CD4-positive, CD25-positive, alpha-beta regulatory T cell (primary cell): Measurements from ENCODE around the gene RPRD1B. TPM values are rescaled to one million over a fixed set of nuclear protein-coding genes. Genes with fewer than 3 reads are reported as not detected.

Experiments
- ATAC-seq, 2 donors: fragments of 150-1000 bp; cut with Tn5 transposase; one replicate each; pipeline ENCODE4 v1.10.0; 2021; ENCODE audit warnings: low read depth in 2 of 2, moderate number of reproducible peaks in 2 of 2, moderate library complexity in 1 of 2
- DNase-seq, 3 donors: peaks; one replicate each; pipeline versions ENCODE4 v3.0.0 to v3.0.0-alpha.2; 2012 to 2022; ENCODE audit warnings: mixed read lengths in 1 of 3
- H3K27ac ChIP-seq: one replicate; pipeline ENCODE4 v1.7.0; 2013; ENCODE audit warnings: mild to moderate bottlenecking, low read length; ENCODE audit not compliant: insufficient read depth, poor library complexity, severe bottlenecking
- H3K27me3 ChIP-seq: one replicate; pipeline ENCODE4 v1.7.0; 2013; ENCODE audit warnings: low read length; ENCODE audit not compliant: control insufficient read depth, insufficient read depth
- H3K36me3 ChIP-seq: one replicate; pipeline ENCODE4 v1.7.0; 2013; ENCODE audit warnings: mild to moderate bottlenecking, low read length, moderate library complexity; ENCODE audit not compliant: control insufficient read depth, insufficient read depth
- H3K4me1 ChIP-seq: 2 replicates; pipeline ENCODE4 v1.7.0; 2013; ENCODE audit warnings: mild to moderate bottlenecking, low read length; ENCODE audit not compliant: insufficient read depth, control insufficient read depth, poor library complexity, severe bottlenecking
- H3K4me3 ChIP-seq: one replicate; pipeline ENCODE4 v1.7.0; 2013; ENCODE audit warnings: low read depth, mild to moderate bottlenecking, low read length, moderate library complexity
- H3K9me3 ChIP-seq, 2 experiments: 1 replicate in 1 of 2; 2 replicates in 1 of 2; pipeline ENCODE4 v1.7.0; 2013; ENCODE audit warnings: low read length in 2 of 2, mild to moderate bottlenecking in 1 of 2, moderate library complexity in 1 of 2; ENCODE audit not compliant: control insufficient read depth in 2 of 2
- H3K27ac Mint-ChIP-seq, 3 donors: one replicate each; pipeline ENCODE4 v1.8.0; 2020 to 2022; ENCODE audit warnings: mild to moderate bottlenecking in 3 of 3, mixed read lengths in 3 of 3, moderate library complexity in 2 of 3
- H3K27me3 Mint-ChIP-seq: one replicate; pipeline ENCODE4 v1.8.0; 2022; ENCODE audit warnings: mild to moderate bottlenecking, mixed read lengths
- H3K36me3 Mint-ChIP-seq: one replicate; pipeline ENCODE4 v1.8.0; 2020; ENCODE audit warnings: mixed read lengths
- H3K4me1 Mint-ChIP-seq, 4 donors: one replicate each; pipeline ENCODE4 v1.8.0; 2020 to 2022; ENCODE audit warnings: mixed read lengths in 4 of 4, mild to moderate bottlenecking in 1 of 4
- H3K4me3 Mint-ChIP-seq, 4 donors: one replicate each; pipeline ENCODE4 v1.8.0; 2020 to 2022; ENCODE audit warnings: mild to moderate bottlenecking in 4 of 4, mixed read lengths in 4 of 4, moderate library complexity in 3 of 4
- H3K9me3 Mint-ChIP-seq, 7 donors: one replicate each; pipeline ENCODE4 v1.8.0; 2020 to 2022; ENCODE audit warnings: mixed read lengths in 7 of 7, mild to moderate bottlenecking in 3 of 7, moderate library complexity in 2 of 7
- polyA plus RNA-seq, 4 donors: library from polyadenylated mRNA; unstranded; fragments of 300-500 nt; fragmentation: Illumina TruSeq; gene quantifications; one replicate each; pipeline ENCODE4 v1.2.3, GENCODE V29; 2021
- total RNA-seq: library from RNA; stranded (reverse); gene quantifications from one replicate; pipeline ENCODE4 v1.2.3, GENCODE V29; 2022

The RPRD1B gene
- total and polyA plus RNA-seq, 5 donors from 2014 or later = 3.8 to 54.0 (median 4.4) TPM

DNA sequence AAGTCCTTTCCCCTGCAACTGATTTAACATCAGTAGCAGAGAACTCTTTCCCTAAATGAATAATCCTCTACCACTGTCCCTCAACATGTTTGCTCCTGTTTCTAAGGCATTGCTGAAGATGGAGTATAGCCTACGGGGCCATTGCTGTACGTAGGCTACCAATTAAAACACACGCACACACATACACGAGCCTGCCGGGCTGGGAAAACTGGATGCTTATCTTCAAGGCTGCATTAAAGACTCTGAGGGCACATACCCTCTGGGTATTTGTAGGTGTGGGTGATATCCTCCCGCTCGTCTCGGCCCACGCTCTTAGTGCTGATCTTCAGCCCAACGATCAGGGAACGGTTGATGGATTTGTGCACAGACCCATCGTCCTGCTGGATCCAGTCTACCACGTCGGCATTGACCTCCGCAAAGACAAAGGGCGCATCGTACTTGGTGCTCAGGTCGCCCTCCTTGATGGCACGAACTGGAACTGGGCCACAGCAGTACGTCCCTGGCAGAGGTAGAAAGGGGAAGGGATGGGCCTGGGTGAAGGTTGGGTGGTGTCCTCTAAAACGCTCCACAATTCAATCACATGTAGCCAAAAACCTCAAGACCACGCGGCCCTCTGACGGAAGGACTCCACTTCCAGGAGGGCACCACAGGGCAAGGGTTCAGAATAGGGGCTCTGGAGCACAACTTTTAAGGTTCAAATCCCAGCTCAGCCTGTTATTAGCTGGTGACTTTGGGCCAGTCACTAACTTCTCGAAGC, 105.8 kb downstream of the RPRD1B start:
- H3K27me3 ChIP-seq = no peaks in the 10 kb centered on the region
- H3K36me3 Mint-ChIP-seq = no peaks in the 10 kb centered on the region
- H3K4me3 ChIP-seq = no peak overlapping the region
- DNase-seq (no peak), ATAC-seq (no peak)
- no peak overlapping the region for H3K27ac ChIP-seq
- H3K36me3 ChIP-seq = no peaks in the 10 kb centered on the region
- no peaks in the 10 kb centered on the region for H3K4me1 ChIP-seq
- H3K9me3 Mint-ChIP-seq = peaks cover 0 to 2% (median 0%) of the 10 kb centered on the region in 7 donors
- no peak overlapping the region for H3K4me3 Mint-ChIP-seq
- peaks cover 7% of the 10 kb centered on the region for H3K27me3 Mint-ChIP-seq
- H3K9me3 ChIP-seq = no peaks in the 10 kb centered on the region
- H3K4me1 Mint-ChIP-seq = peaks cover 0 to 4% (median 0%) of the 10 kb centered on the region in 4 donors
- no peak overlapping the region for H3K27ac Mint-ChIP-seq

DNA sequence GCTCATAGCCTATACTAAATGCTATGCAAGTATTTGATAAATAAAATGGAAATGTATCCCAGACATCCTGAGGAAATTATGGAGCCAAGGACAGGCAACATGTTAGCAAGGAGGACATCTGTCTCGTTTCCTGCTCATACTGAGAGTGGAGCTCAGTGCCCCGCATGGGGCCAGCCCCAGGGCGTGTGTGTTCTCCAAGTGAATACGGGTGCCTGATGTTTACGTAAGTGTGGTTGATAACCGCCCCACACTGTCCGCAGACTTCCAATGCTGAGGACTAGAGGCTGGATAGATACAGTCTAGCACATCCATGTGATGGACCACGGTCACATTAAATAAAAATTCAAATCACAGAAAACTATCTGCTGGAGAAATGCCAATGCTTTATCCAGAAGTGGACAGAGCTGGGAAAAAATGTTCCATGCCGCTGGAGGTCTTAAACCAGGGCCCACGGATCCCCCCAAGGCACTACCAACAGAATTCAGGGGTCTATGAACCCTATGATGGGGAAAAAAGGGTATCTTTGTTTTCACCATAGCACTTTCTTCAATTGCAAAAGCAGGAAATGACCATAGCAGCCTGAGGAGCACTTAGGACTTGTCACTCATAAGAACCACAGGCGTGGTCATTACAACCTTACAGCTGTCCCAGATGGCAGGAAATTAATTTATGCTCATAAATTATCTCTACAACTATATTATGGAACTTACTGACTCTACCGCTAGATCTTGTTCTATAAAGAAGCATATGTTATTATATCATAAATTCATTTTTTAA, 106.6 kb downstream of the RPRD1B start:
- H3K27me3 ChIP-seq = no peaks in the 10 kb centered on the region
- Mint-ChIP-seq H3K4me1 (no peaks in the 10 kb centered on the region), H3K27me3 (peaks cover 7% of the 10 kb centered on the region), H3K27ac (no peak overlapping the region), H3K36me3 (no peaks in the 10 kb centered on the region), H3K9me3 (peaks cover 0 to 2% (median 0%) of the 10 kb centered on the region in 7 donors), H3K4me3 (no peak overlapping the region)
- no peak overlapping the region for H3K4me3 ChIP-seq
- no peak for ATAC-seq
- no peak overlapping the region for H3K27ac ChIP-seq
- H3K36me3 ChIP-seq = no peaks in the 10 kb centered on the region
- H3K9me3 ChIP-seq = no peaks in the 10 kb centered on the region
- DNase-seq = no peak
- no peaks in the 10 kb centered on the region for H3K4me1 ChIP-seq

DNA sequence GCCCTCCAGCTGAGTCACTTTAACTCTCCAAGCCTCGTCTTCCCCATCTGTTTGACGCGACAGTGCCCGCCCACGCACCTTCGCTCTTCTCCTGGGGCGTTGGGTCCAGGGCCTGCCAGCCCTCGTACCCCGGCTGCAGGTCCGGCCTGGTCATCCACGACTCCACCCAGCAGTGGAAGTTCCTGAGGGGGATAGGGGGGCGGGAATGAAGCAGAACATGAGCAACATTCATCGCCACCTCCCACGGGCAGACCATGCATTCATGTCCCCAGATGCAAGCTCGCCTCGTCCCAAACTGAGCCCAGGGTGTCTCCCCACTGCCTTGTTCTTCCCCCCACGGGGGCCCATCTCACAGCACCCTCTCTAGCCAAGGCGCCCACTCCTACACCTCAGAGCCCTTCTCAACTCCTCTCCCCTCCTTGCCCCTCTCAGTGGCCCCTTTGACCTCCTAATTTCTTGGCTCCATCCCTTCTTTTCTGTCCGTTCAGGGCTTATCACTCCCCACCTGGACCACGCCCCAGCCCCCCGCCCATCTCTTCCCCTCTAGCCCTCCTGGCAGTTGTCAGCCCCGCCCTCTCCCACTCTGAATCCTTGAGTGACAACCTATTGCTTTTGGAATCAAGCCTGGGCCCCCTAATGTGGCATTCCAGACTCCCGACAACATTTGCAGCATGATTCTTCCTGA, 107.8 kb downstream of the RPRD1B start:
- Mint-ChIP-seq H3K27ac (no peak overlapping the region), H3K27me3 (peaks cover 7% of the 10 kb centered on the region), H3K36me3 (no peaks in the 10 kb centered on the region), H3K9me3 (peaks cover 0 to 2% (median 0%) of the 10 kb centered on the region in 7 donors), H3K4me1 (no peaks in the 10 kb centered on the region), H3K4me3 (no peak overlapping the region)
- H3K27ac ChIP-seq = no peak overlapping the region
- H3K27me3 ChIP-seq = no peaks in the 10 kb centered on the region
- ATAC-seq (no peak), DNase-seq (no peak)
- H3K9me3 ChIP-seq = no peaks in the 10 kb centered on the region
- no peaks in the 10 kb centered on the region for H3K36me3 ChIP-seq
- H3K4me3 ChIP-seq = no peak overlapping the region
- no peaks in the 10 kb centered on the region for H3K4me1 ChIP-seq

Other genes starting within 250 kb of the RPRD1B start
- gene VSTM2L, start 130.6 kb upstream of the RPRD1B start, total RNA-seq = not detected
- gene VSTM2L, start 130.6 kb upstream of the RPRD1B start, polyA plus RNA-seq = not detected
- gene TTI1, start 290 bp upstream of the RPRD1B start, total RNA-seq = 21.2 TPM
- gene TTI1, start 290 bp upstream of the RPRD1B start, polyA plus RNA-seq = 10 to 100 TPM; 15.2 to 19.0 (median 15.9) TPM
- not detected for gene TGM2, start 131.5 kb downstream of the RPRD1B start, total RNA-seq
- gene TGM2, start 131.5 kb downstream of the RPRD1B start, polyA plus RNA-seq = under 1 TPM in 1 of 4 donors, not detected in 3; 0.13 TPM
- gene KIAA1755, start 227.0 kb downstream of the RPRD1B start, total RNA-seq = not detected
- not detected for gene KIAA1755, start 227.0 kb downstream of the RPRD1B start, polyA plus RNA-seq